Pancreas (tissue), 10 donors: ENCODE results near the gene PGAP6. TPM values are rescaled to one million over a fixed set of nuclear protein-coding genes. Genes with fewer than 3 reads are reported as not detected.

ENCODE experiments used
- ATAC-seq, 4 donors: fragments of 200-7000 bp; cut with Tn5 transposase; one replicate each; pipeline versions ENCODE4 v1.8.0 to v1.9.1; 2020; ENCODE audit warnings: mild to moderate bottlenecking in 4 of 4, moderate library complexity in 4 of 4
- DNase-seq, 6 donors: peaks; one replicate each; pipeline ENCODE4 v3.0.0-alpha.2; 2020
- FAIRE-seq: peaks from 2 replicates; lab custom pipeline; 2012; peaks lifted over from hg19 to GRCh38; lab: Jason Lieb, UNC
- H3K27ac ChIP-seq, 4 donors: fragments of 200-600 bp; sonication (generic); 1 replicate in 3 of 4; 2 replicates in 1 of 4; pipeline versions ENCODE4 v1.5.0 to v1.8.0; 2020
- H3K27me3 ChIP-seq, 4 donors: fragments of 200-600 bp; one replicate each; pipeline ENCODE4 v1.8.0; 2021
- H3K36me3 ChIP-seq, 3 donors: fragments of 200-600 bp; sonication (generic) in 1 of 3; one replicate each; pipeline versions ENCODE4 v1.5.0 to v1.8.0; 2020 to 2021
- H3K4me1 ChIP-seq, 3 donors: fragments of 200-600 bp; one replicate each; pipeline ENCODE4 v1.8.0; 2021
- H3K4me3 ChIP-seq, 4 donors: fragments of 200-600 bp; sonication (generic) in 2 of 4; one replicate each; pipeline versions ENCODE4 v1.5.0 to v1.8.0; 2020 to 2021
- H3K9me3 ChIP-seq, 4 donors: fragments of 200-600 bp; one replicate each; pipeline ENCODE4 v1.8.0; 2021
- WGBS, 2 donors: extraction: QIAGEN DNeasy Blood & Tissue Kit; methylation state at CpG; one replicate each; pipeline ENCODE4 v1.1.7; 2013; 5-methylcytosine and 5-hydroxymethylcytosine counted together
- intact Hi-C, 3 donors: fragments of 100-400 bp; cut with DNase I; formaldehyde crosslinking; loops; one replicate each; pipeline versions ENCODE4 v1.11.1 to v1.14.2; 2022
- polyA plus RNA-seq, 2 donors: library from polyadenylated mRNA; stranded (reverse); fragments of 200-250 nt; gene quantifications; one replicate each; pipeline ENCODE4 v1.2.3, GENCODE V29; 2013
- total RNA-seq, 6 donors: library from RNA; stranded (reverse); fragmentation: NEBNext Ultra II Directional in 4 of 6; extraction: Animal tissue kit (Norgen Biotek cat#: 25700) in 4 of 6; gene quantifications; one replicate each; pipeline versions ENCODE4 v1.2.1 to v1.2.4, GENCODE V29; 2021 to 2023
- TF ChIP-seq, protein P1 (sequence below), 4 donors: fragments of 200-600 bp; sonication (generic) in 3 of 4; IDR thresholded peaks; one replicate each; pipeline versions ENCODE4 v1.5.0 to v1.8.0; 2021; ENCODE audit warnings: antibody characterized with exemption in 4 of 4
- donor health status: healthy with polysubstance abuse.
- donor health status: DM: no; HTN: no; CAD: no; lungs with moderate emphysema.
- donor health status: DM: no; HTN: no; CAD: no.
- donor health status: control.
- donor health status: control.
- donor health status: Bipolar disorder and iron deficiency.
- donor health status: DM: yes; HTN: yes; CAD: no.
- donor health status: DM: no; HTN: no; CAD: no.
- donor health status: DM: no; HTN: no; CAD: no.
- donor health status: DM: yes; HTN: yes; CAD: no.

PGAP6 gene
- total and polyA plus RNA-seq, 8 donors: 53.1 to 88.5 (median 61.5) TPM

DNA sequence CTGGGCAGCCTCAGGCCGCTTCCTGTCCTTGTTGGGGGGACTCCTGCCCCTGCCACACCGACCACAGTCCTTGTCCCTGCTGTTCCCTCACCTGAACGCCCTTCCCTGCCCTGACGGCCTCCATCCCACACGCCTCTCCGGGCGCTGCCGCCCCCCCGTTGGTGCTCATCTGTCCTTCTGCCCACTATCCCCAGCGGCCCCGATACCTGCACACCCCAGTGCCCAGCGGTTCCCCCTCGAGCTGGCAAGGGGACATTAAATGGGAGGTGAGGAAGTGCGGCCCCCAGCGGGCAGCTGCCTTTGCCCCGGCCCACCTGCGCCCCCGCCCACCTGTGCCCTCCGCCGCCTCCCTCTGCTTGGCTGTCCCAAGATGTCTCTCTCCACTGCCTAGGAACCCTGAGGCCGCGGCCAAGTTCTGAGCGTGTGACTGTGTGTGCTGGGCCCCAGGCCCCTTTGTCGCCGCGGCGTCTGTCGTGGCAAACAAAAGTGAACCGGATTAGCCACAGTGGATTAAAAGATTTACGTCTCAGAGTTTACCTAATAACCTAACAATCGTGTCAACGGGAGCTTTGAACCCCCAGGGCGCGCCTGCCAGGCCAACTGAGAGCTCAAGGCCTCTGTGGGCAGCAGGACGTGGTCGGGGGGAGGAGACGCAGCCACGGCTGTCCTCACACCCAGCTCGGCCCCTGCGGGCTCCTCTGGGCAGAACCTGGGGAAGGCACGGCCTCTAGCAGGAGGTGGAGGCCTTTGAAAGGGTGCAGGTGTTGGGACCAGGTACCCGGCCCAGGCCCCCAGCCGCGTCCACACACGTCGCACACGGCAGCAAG lies 21.7 kb downstream of the PGAP6 start:
- H3K4me3 ChIP-seq: no peak overlapping the region
- TF ChIP-seq, protein P1, sequence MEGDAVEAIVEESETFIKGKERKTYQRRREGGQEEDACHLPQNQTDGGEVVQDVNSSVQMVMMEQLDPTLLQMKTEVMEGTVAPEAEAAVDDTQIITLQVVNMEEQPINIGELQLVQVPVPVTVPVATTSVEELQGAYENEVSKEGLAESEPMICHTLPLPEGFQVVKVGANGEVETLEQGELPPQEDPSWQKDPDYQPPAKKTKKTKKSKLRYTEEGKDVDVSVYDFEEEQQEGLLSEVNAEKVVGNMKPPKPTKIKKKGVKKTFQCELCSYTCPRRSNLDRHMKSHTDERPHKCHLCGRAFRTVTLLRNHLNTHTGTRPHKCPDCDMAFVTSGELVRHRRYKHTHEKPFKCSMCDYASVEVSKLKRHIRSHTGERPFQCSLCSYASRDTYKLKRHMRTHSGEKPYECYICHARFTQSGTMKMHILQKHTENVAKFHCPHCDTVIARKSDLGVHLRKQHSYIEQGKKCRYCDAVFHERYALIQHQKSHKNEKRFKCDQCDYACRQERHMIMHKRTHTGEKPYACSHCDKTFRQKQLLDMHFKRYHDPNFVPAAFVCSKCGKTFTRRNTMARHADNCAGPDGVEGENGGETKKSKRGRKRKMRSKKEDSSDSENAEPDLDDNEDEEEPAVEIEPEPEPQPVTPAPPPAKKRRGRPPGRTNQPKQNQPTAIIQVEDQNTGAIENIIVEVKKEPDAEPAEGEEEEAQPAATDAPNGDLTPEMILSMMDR (IDR thresholded peaks at IDR 0.05): no peak
- DNase-seq: peak in 3 of 6 donors; percentile 30 to 66 (median 56)
- H3K36me3 ChIP-seq: no peaks in the 10 kb centered on the region
- no peaks in the 10 kb centered on the region for H3K9me3 ChIP-seq
- no peak for FAIRE-seq
- H3K27ac ChIP-seq: no peak overlapping the region
- H3K4me1 ChIP-seq: no peaks in the 10 kb centered on the region
- ATAC-seq: no peak
- 84 to 92% methylated on average over 47 of the region's 47 CpGs for WGBS, 2 donors
- no peaks in the 10 kb centered on the region for H3K27me3 ChIP-seq
- intact Hi-C loops: loop anchor here in 1 of 3 donors (5.0 kb wide), 1 partner anchor 253 kb away; no protein-coding TSS in a partner anchor

DNA sequence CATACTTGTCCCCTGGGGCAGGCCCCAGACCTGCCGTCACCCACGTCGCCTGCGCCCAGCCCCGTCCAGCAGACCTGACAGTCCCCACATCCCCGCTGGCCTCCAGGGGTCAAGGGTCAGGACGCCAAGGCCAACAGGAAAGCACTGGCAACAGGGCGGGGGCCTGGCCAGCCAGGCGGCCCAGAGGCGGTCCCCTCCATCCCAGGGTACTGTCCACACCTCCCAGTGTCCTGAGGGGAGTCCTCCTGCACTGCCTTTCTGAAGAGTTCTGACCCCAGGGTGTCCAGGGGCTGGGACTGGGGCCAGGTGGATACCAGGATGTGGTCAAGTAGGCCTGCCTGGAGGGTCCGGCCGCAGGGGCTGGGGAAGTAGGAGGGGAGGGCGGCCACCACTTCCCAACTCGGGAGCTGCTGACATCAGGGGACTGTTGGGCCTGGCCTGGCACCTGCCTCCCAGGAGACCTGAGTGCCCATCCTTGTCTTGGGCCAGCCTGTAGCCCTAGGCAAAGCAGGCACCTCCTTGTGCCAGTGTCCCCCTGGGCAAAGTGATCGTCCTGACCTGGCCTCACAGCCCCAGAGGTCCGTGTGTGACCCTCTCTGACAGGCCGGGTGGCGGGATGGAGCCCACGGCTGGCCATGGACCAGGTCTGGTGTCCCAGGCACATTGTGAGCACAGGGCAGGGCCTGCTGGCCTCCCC lies 22.6 kb downstream of the PGAP6 start:
- WGBS, 2 donors: 69 to 70% methylated on average over 17 to 19 of the region's 19 CpGs
- Histone ChIP-seq H3K9me3 (no peaks in the 10 kb centered on the region), H3K4me1 (no peaks in the 10 kb centered on the region), H3K36me3 (no peaks in the 10 kb centered on the region), H3K27ac (no peak overlapping the region), H3K4me3 (no peak overlapping the region), H3K27me3 (no peaks in the 10 kb centered on the region)
- ATAC-seq (no peak), FAIRE-seq (no peak), DNase-seq (peak in 3 of 6 donors; percentile 36 to 75 (median 57))
- intact Hi-C loops: no loop called here
- TF ChIP-seq, protein P1 (IDR thresholded peaks at IDR 0.05): no peak

DNA sequence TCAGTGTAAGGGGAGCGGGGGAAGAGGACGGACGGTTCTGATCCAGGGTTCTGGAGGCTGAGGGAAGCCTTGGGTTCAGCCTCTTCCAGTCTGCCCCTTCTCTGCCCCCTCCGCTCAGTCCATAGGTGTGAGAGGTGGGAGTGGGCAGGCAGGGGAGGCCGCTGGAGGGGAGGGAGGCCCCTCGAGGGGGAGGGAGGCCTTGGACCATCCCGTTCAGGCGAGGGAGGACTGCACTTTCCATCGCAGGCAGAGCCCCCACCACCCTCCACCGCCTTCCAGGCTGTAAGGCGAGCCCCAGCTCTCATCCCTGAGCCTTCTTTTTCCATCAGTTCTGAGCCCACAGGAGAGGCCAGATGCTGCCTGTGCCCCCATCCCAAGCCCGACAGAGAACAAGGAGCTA lies 25.0 kb downstream of the PGAP6 start:
- Histone ChIP-seq H3K27me3 (no peaks in the 10 kb centered on the region), H3K27ac (no peak overlapping the region), H3K4me1 (no peaks in the 10 kb centered on the region), H3K36me3 (no peaks in the 10 kb centered on the region), H3K4me3 (no peak overlapping the region), H3K9me3 (no peaks in the 10 kb centered on the region)
- TF ChIP-seq, protein P1 (IDR thresholded peaks at IDR 0.05): no peak
- intact Hi-C loops: no loop called here
- FAIRE-seq: no peak
- 65 to 79% methylated on average over 11 to 12 of the region's 12 CpGs for WGBS, 2 donors
- peak in 1 of 6 donors; percentile 43 for DNase-seq
- ATAC-seq: no peak

DNA sequence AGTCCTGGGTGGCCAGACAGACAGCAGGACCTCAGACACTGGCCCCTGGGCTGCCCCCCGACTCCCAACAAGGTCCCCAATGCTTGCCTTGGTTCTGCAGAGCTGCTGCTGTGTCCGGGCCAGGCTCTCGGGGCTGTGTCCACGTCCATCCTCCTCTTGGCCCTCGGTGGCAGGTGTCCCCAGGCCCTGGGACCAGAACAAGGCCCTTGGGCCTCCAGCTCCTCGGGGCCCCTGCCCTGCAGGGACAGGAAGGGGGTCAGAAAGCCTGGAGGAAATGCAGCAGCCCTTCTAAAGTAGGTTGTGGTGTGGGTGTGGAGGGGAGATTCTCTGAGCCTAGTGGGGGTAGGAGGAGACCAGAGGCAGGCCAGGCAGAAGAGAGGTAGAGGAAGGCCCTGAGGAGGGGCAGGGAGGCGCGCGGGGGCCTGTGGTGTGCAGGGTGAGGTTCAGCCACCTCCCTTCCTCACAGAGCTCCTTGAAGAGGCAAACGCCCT lies 26.8 kb downstream of the PGAP6 start:
- no peaks in the 10 kb centered on the region for H3K27me3 ChIP-seq
- no peak for FAIRE-seq
- no peak overlapping the region for H3K4me3 ChIP-seq
- no peak overlapping the region for H3K27ac ChIP-seq
- TF ChIP-seq, protein P1 (IDR thresholded peaks at IDR 0.05): no peak
- H3K36me3 ChIP-seq: no peaks in the 10 kb centered on the region
- intact Hi-C loops: no loop called here
- H3K9me3 ChIP-seq: no peaks in the 10 kb centered on the region
- DNase-seq: peak in 2 of 6 donors; percentile 54 to 77
- 85 to 91% methylated on average over 10 of the region's 10 CpGs for WGBS, 2 donors
- no peak for ATAC-seq
- peaks cover 0 to 6% (median 4%) of the 10 kb centered on the region in 3 donors for H3K4me1 ChIP-seq
